Glutamatergic neuron (in vitro differentiated cells): Measurements from ENCODE around the gene DCTN2. TPM values are rescaled to one million over a fixed set of nuclear protein-coding genes. Genes with fewer than 3 reads are reported as not detected.
"Not testable (repeated sequence)": the region's sequence is repeated elsewhere in the genome, so short reads cannot be mapped to it uniquely, and the experiment has no call there.

Experiments used
- DNase-seq: peaks from one replicate; pipeline ENCODE4 v3.0.0; 2022
- H3K27ac Mint-ChIP-seq: one replicate; pipeline ENCODE4 v1.8.0; 2020; ENCODE audit warnings: mild to moderate bottlenecking, mixed read lengths, inconsistent platforms; ENCODE audit not compliant: unreplicated experiment
- H3K27me3 Mint-ChIP-seq: one replicate; pipeline ENCODE4 v1.8.0; 2020; ENCODE audit warnings: mild to moderate bottlenecking, moderate library complexity, mixed read lengths, inconsistent platforms; ENCODE audit not compliant: unreplicated experiment
- H3K36me3 Mint-ChIP-seq: one replicate; pipeline ENCODE4 v1.8.0; 2020; ENCODE audit warnings: mild to moderate bottlenecking, mixed read lengths, inconsistent platforms; ENCODE audit not compliant: unreplicated experiment
- H3K4me1 Mint-ChIP-seq: one replicate; pipeline ENCODE4 v1.8.0; 2020; ENCODE audit warnings: mild to moderate bottlenecking, low read depth, mixed read lengths, inconsistent platforms; ENCODE audit not compliant: unreplicated experiment
- H3K4me3 Mint-ChIP-seq: one replicate; pipeline ENCODE4 v1.8.0; 2020; ENCODE audit warnings: mild to moderate bottlenecking, mixed read lengths, inconsistent platforms; ENCODE audit not compliant: unreplicated experiment
- H3K9me3 Mint-ChIP-seq: one replicate; pipeline ENCODE4 v1.8.0; 2020; ENCODE audit warnings: mild to moderate bottlenecking, moderate library complexity, mixed read lengths, inconsistent platforms; ENCODE audit not compliant: unreplicated experiment
- total RNA-seq: library from RNA; stranded (reverse); fragmentation: NEBNext Ultra II Directional; extraction: Animal tissue kit (Norgen Biotek cat#: 25700); gene quantifications from one replicate; pipeline ENCODE4 v1.2.1, GENCODE V29; 2021; ENCODE audit not compliant: unreplicated experiment
- TF ChIP-seq, protein P1 (sequence below): fragments of 200-600 bp; sonication (generic); IDR thresholded peaks from one replicate; pipeline ENCODE4 v1.5.0; 2021; ENCODE audit not compliant: partially characterized antibody, unreplicated experiment

DCTN2 gene
- total RNA-seq, 1 donor from 2014 or later, result 484 TPM

- Mint-ChIP-seq H3K36me3 (peaks cover 13% of the 10 kb centered on the region), H3K9me3 (peaks cover 8% of the 10 kb centered on the region)
Observed at GRCh38 chr12:57576613-57577160, 29.7 kb upstream of the DCTN2 start.

DNA sequence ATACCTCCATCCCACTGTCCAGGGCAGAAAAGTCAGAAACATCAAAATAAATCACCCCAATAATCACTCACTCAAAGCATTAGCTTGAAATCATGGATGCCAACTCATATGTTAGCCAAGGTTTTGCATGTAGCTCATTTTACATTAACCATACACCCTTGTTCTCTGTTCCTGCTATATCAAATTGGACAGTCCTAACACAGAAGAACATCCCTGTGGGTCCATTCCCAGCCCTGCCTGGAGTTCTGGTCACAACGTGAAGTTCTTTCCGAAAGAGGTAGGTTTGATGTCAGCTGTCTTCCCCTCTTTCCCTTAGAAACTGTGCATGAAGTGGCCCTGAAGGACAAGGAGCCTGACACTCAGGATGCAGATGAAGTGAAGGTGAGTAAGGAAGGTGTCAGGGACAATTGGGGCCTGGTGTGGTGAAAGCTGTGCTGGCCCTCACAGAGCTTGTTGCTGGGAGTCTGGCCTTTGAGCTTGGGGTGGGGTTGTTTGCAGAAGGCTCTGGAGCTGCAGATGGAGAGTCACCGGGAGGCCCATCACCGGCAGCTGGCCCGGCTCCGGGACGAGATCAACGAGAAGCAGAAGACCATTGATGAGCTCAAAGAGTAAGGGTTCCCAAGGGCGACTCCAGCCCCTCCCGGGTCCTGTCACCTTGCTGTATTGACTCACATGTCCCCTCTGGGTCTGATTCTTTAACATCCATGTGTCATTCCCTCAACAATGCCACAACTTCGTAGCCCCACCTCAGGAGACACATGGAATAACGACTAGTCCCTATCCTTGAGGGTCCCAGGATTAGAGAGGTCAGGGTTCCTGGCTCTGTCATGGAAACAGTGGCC is 29.0 kb upstream of the DCTN2 start:
- H3K27ac Mint-ChIP-seq, result peak overlapping the region; percentile 31
- H3K9me3 Mint-ChIP-seq, result peaks cover 8% of the 10 kb centered on the region
- H3K36me3 Mint-ChIP-seq, result peaks cover 15% of the 10 kb centered on the region
- peaks cover 10% of the 10 kb centered on the region for H3K27me3 Mint-ChIP-seq
- no peaks in the 10 kb centered on the region for H3K4me1 Mint-ChIP-seq
- no peak overlapping the region for H3K4me3 Mint-ChIP-seq
- TF ChIP-seq, protein P1, sequence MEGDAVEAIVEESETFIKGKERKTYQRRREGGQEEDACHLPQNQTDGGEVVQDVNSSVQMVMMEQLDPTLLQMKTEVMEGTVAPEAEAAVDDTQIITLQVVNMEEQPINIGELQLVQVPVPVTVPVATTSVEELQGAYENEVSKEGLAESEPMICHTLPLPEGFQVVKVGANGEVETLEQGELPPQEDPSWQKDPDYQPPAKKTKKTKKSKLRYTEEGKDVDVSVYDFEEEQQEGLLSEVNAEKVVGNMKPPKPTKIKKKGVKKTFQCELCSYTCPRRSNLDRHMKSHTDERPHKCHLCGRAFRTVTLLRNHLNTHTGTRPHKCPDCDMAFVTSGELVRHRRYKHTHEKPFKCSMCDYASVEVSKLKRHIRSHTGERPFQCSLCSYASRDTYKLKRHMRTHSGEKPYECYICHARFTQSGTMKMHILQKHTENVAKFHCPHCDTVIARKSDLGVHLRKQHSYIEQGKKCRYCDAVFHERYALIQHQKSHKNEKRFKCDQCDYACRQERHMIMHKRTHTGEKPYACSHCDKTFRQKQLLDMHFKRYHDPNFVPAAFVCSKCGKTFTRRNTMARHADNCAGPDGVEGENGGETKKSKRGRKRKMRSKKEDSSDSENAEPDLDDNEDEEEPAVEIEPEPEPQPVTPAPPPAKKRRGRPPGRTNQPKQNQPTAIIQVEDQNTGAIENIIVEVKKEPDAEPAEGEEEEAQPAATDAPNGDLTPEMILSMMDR, result no peak
- DNase-seq, result no peak

More at GRCh38 chr12:57576613-57577160, 29.7 kb upstream of the DCTN2 start:
- no peak for DNase-seq
- Mint-ChIP-seq H3K27me3 (peaks cover 13% of the 10 kb centered on the region), H3K4me3 (no peak overlapping the region), H3K27ac (no peak overlapping the region), H3K4me1 (no peaks in the 10 kb centered on the region)
- TF ChIP-seq, protein P1, result no peak

- Mint-ChIP-seq H3K9me3 (peaks cover 8% of the 10 kb centered on the region), H3K36me3 (peaks cover 16% of the 10 kb centered on the region), H3K27ac (no peak overlapping the region), H3K4me1 (no peaks in the 10 kb centered on the region), H3K4me3 (no peak overlapping the region), H3K27me3 (peaks cover 10% of the 10 kb centered on the region)
- TF ChIP-seq, protein P1, result no peak
- DNase-seq, result no peak
Observed at GRCh38 chr12:57574795-57575194, 27.8 kb upstream of the DCTN2 start.

DNA sequence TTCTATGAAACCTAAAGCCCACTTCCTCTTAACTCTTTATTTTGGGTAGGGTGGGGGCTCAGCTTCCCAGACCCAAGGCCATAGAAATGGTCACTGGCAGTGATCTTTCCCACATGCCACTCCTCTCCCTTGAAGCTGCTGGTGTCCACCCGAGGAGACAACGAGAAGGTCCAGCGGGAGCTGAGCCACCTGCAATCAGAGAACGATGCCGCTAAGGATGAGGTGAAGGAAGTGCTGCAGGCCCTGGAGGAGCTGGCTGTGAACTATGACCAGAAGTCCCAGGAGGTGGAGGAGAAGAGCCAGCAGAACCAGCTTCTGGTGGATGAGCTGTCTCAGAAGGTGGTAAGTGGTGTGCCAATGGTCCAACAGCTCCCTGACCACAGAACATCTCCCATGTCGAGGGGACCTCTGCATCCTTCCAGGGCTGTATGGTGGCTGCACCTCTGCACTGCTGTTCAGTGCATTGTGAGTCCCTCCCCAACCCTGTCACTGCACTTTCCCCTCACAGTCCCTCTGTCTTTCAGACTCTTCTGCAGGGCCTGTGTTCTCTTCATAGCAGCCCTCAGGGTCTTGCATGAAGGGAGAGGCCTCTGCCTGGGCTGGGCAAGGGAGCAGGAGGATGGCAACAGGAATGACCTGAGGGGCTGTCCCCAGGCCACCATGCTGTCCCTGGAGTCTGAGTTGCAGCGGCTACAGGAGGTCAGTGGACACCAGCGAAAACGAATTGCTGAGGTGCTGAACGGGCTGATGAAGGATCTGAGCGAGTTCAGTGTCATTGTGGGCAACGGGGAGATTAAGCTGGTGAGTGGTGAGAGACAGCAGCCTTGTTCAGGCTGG is 25.2 kb upstream of the DCTN2 start:
- Mint-ChIP-seq H3K27me3 (peaks cover 6% of the 10 kb centered on the region), H3K4me3 (no peak overlapping the region), H3K4me1 (no peaks in the 10 kb centered on the region), H3K9me3 (peaks cover 7% of the 10 kb centered on the region), H3K27ac (no peak overlapping the region), H3K36me3 (peaks cover 18% of the 10 kb centered on the region)
- no peak for DNase-seq
- TF ChIP-seq, protein P1, result no peak

GRCh38 chr12:57570438-57570837 is 23.4 kb upstream of the DCTN2 start:
- not testable (repeated sequence) for H3K27me3 Mint-ChIP-seq, H3K4me3 Mint-ChIP-seq, DNase-seq, H3K27ac Mint-ChIP-seq, H3K9me3 Mint-ChIP-seq, H3K4me1 Mint-ChIP-seq
- H3K36me3 Mint-ChIP-seq, result peaks cover 11% of the 10 kb centered on the region
